Skin of body (tissue), 2 donors: Measurements from ENCODE around the gene PIK3AP1. TPM values are rescaled to one million over a fixed set of nuclear protein-coding genes. Genes with fewer than 3 reads are reported as not detected.

ENCODE experiments used
- DNase-seq: peaks from one replicate; lab custom pipeline; 2025; lab: John Stamatoyannopoulos, UW
- total RNA-seq: library from RNA; depleted of rRNA; stranded (reverse); fragments of >200 nt; gene quantifications from one replicate; pipeline ENCODE4 v1.2.3, GENCODE V29; 2014

PIK3AP1 gene
- total RNA-seq, 1 donor from 2014 or later = 6.2 TPM

GRCh38 chr10:96673318-96674099 lies 46.8 kb downstream of the PIK3AP1 start:
- no peak for DNase-seq

- DNase-seq = no peak
These were observed 47.7 kb downstream of the PIK3AP1 start for GRCh38 chr10:96672481-96673175.

- no peak for DNase-seq
These were observed 49.0 kb downstream of the PIK3AP1 start for GRCh38 chr10:96671211-96671890.

- DNase-seq = no peak
These were observed 49.5 kb downstream of the PIK3AP1 start for GRCh38 chr10:96670786-96671185.

- no peak for DNase-seq
These were observed 52.9 kb downstream of the PIK3AP1 start for GRCh38 chr10:96667401-96667800.

- no peak for DNase-seq
These were observed 53.6 kb downstream of the PIK3AP1 start for GRCh38 chr10:96666741-96667140.

GRCh38 chr10:96665306-96665705 lies 55.0 kb downstream of the PIK3AP1 start:
- no peak for DNase-seq

GRCh38 chr10:96664563-96664962 lies 55.8 kb downstream of the PIK3AP1 start:
- DNase-seq = no peak

- DNase-seq = no peak
These were observed 56.5 kb downstream of the PIK3AP1 start for GRCh38 chr10:96663797-96664196.

- no peak for DNase-seq
These were observed 58.7 kb downstream of the PIK3AP1 start for GRCh38 chr10:96661632-96662031.

GRCh38 chr10:96660297-96660696 lies 60.0 kb downstream of the PIK3AP1 start:
- no peak for DNase-seq

GRCh38 chr10:96658844-96659243 lies 61.5 kb downstream of the PIK3AP1 start:
- DNase-seq = no peak

- DNase-seq = no peak
These were observed 62.9 kb downstream of the PIK3AP1 start for GRCh38 chr10:96657385-96657784.

- DNase-seq = no peak
These were observed 63.5 kb downstream of the PIK3AP1 start for GRCh38 chr10:96656839-96657238.

- no peak for DNase-seq
These were observed 64.1 kb downstream of the PIK3AP1 start for GRCh38 chr10:96656198-96656577.

- DNase-seq = no peak
These were observed 64.7 kb downstream of the PIK3AP1 start for GRCh38 chr10:96655461-96656197.

GRCh38 chr10:96651998-96652431 lies 68.3 kb downstream of the PIK3AP1 start:
- DNase-seq = no peak

GRCh38 chr10:96650958-96651357 lies 69.4 kb downstream of the PIK3AP1 start:
- DNase-seq = no peak

GRCh38 chr10:96648297-96648696 lies 72.0 kb downstream of the PIK3AP1 start:
- DNase-seq = no peak

- no peak for DNase-seq
These were observed 72.8 kb downstream of the PIK3AP1 start for GRCh38 chr10:96647466-96647865.

- DNase-seq = no peak
These were observed 73.6 kb downstream of the PIK3AP1 start for GRCh38 chr10:96646751-96647166.

GRCh38 chr10:96646301-96646700 lies 74.0 kb downstream of the PIK3AP1 start:
- no peak for DNase-seq
